Suppressor macrophage treated with lipopolysaccharide for 1 hour (primary cell): ENCODE results near the gene EXOC7.

ENCODE experiments used
- DNase-seq, 3 donors: peaks; one replicate each; pipeline ENCODE4 v3.0.0-alpha.2; 2020 to 2022

EXOC7 gene, protein sequence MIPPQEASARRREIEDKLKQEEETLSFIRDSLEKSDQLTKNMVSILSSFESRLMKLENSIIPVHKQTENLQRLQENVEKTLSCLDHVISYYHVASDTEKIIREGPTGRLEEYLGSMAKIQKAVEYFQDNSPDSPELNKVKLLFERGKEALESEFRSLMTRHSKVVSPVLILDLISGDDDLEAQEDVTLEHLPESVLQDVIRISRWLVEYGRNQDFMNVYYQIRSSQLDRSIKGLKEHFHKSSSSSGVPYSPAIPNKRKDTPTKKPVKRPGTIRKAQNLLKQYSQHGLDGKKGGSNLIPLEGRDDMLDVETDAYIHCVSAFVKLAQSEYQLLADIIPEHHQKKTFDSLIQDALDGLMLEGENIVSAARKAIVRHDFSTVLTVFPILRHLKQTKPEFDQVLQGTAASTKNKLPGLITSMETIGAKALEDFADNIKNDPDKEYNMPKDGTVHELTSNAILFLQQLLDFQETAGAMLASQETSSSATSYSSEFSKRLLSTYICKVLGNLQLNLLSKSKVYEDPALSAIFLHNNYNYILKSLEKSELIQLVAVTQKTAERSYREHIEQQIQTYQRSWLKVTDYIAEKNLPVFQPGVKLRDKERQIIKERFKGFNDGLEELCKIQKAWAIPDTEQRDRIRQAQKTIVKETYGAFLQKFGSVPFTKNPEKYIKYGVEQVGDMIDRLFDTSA

GRCh38 chr17:76103274-76104139, at the start of gene EXOC7:
Gene EXOC7, minus strand, starts transcription at chr17:76103787. Its CDS starts 95 bp downstream, at chr17:76103692.
- DNase-seq: peak; percentile 97 to 99 (median 98)

DNA sequence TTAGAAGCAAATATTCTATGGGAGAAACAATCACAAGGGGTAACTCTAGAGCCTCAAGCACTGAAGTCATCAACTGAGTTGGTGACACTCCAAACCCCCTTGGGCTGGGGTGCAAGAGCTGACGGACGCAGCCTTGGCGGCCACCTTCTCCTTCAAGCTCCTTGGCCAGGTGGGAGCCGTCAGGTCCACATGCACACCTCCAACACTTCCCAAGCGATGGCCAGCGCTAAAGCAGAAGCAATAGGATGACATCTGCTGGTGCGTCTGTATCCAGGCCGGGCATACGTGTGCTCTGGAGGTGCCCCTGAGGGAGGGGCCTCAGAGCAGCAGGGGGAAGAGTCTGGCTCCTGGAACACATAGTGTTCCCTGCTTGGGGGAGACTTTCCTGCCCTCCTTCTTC, 49.6 kb upstream of the EXOC7 start:
- DNase-seq: no peak

GRCh38 chr17:76152591-76152990, 49.0 kb upstream of the EXOC7 start:
- no peak for DNase-seq

- no peak for DNase-seq
These were observed 48.4 kb upstream of the EXOC7 start for GRCh38 chr17:76151896-76152454.

DNA sequence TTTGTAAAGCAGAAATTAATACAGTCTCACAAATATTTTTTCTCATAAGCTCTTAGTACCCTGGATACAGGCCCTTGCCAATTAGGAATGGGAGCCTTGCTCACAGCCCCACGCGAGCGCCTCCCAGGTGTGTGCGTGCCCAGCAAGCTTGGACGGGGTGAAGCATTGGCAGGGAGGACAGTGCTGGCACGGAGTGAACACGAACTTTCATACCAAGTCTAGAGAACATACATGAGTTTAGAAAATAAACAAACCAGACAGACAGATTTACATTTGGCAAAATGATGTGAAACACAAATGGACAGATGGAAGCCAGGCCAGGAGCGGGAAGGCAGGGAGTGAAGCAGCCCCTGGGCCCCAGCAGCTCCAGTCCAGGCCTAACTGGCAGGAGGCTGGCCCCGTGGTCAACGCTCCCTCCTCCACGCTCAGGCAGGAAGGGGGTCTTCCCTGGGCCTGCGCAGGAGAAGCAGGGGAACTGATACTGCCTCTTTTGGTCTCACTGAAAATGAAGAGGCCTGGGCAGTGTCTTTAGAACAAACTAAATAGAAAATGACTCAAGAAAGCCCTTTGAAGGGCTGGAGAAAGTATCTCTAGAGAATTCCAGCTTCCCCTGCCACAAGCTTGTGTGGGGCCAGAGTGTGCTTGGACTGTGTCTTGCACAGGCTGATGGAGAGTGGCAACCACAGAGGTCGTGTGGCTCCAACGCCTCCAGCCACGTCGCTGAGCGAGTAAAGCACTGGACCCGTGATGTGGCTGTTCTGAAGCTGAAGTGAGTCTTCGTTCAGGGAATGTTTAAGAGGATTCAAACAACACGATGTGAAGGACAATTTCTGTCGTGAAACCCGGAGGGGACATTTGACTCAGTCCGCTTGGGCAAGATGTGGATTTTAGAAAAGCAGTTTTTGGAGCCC, 47.4 kb upstream of the EXOC7 start:
- no peak for DNase-seq

GRCh38 chr17:76149214-76149613, 45.6 kb upstream of the EXOC7 start:
- no peak for DNase-seq

DNA sequence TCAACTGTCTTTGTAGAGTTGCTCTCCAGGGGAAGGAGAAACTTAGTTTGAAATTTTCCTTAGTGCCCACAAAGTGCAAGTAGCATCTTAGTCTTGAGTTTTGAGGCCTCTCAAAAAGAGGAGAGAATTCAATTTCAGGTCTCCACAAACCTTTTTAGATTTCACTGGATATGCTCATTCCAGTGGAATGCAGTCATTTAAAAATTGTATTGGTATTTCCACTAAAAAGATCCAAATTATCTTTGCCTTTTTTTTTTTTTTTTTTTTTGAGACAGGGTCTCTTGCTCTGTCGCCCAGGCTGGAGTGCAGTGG, 44.4 kb upstream of the EXOC7 start:
- no peak for DNase-seq

DNA sequence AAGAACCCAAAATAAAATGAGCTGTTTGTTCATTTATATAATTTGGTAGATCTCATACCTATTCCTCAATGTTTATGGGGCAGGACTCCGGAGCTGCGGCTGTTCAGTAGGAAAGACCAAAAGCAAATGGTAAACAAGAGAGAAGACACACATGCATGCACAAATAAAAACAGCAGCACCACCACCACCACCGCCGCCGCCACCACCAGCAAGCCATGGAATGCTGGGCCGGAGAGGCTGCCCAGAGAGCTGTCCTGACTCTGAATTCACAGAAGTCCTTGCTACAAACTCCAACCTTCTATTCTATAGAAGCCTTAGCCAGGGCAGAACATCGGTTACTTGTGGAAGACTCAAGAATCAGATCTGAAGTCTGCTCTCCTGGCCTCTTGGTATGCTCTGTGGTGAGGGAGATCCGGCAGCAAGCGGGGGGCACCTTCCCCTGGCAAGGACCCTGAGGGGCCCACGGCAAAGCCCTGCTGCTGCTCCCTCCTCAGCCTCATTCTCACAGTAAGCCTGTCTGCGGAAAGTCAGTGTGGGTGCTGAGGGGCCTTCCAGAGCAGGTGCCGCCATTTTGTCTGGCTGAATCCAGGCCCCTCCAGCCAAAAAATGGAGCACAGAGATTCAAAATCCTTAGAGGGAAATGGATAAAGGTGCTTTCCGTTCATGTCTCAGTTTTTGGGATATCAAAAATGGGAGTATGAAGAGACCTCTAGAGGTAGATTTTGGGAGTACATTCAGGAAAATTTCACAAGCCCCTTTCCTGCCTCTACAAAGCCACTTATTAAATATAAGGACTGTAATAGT, 43.8 kb upstream of the EXOC7 start:
- peak in 2 of 3 donors; percentile 37 to 42 for DNase-seq

GRCh38 chr17:76146053-76146851, 42.7 kb upstream of the EXOC7 start:
- no peak for DNase-seq

DNA sequence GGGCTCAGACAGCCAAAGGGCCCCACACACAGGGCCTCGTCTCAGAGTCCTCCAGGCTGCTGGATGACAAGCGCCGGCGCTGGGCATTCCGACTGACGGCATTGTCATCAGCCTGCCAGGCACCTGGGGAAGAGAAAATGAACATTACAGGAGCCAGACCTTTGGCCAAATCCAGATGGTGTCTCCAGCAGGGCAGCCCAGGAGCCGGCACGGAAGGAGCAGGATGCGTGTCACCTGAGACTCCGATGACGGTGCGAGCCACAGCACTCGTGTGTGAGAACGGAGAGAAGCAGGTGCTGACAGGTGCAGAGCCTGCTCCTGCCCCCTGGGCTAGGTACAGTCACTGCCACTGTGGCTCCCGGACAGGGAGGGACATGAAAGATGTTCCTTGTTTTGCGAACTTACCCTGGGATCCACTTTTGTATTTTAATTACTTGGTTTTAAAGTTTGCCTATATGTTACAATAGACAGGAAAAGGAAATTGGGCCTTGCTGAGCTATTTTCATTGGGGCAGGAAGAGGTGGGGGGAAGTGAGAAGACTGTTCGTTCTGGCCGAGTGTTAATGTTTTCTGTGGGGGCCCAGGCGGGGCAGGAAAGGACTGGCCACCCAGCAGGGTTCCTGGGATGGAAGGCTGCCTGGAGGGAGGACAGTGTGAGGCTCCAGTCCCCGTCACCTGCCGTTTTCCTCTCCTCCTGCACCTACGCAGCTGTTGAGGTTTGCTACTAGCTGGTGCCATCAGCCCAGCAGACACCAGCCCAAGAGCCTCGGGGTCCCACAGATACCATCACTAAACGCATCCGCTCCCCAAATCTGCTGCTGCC, 41.9 kb upstream of the EXOC7 start:
- no peak for DNase-seq

DNA sequence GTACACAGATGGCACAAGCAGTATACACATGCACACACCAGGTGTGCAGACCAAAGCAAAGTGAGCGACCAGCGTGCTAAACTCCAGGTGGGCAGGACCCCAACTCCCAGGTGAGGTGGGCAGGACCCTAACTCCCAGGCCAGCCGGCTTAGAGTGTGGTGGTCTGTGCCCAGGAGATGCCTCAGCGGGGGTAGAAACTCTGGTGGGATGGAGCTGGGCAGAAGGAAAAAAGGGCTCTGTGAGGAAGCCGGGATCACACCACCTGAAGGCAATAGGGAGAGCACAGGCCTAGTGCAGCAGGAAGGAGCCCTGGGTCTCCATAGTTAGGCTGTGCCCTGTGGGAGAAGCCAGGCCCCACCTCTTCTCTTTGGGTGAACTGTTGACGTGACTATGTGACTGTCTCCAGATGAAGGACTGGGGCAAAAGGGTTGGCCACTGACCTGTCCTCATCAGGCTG, 39.0 kb upstream of the EXOC7 start:
- DNase-seq: no peak

DNA sequence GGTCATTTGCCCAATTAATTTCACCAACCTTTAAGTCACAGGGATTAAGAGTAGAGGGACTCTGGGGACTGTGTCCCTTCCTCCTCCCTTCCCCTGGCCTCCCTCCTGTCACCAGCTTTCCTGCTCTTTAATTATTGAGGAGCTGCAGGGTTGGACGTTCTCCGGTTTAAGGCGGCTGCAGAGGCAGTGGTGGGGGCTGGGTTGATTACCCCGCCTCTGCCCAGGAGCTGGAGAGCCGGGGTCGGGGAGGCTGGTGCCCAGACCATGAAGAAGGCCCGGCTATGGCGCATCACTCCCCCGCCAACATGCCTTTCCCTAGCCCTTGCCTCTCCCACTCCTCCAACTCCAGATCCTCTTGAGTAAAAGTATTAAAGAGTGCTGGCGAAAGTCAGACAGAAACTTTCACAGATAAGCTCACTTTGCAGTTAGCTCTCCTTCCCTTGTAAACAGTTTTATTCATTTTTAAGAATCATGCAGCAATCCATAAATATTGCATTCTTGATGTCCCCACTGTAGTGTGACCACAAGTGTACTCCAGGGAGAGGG, 38.5 kb upstream of the EXOC7 start:
- DNase-seq: no peak

DNA sequence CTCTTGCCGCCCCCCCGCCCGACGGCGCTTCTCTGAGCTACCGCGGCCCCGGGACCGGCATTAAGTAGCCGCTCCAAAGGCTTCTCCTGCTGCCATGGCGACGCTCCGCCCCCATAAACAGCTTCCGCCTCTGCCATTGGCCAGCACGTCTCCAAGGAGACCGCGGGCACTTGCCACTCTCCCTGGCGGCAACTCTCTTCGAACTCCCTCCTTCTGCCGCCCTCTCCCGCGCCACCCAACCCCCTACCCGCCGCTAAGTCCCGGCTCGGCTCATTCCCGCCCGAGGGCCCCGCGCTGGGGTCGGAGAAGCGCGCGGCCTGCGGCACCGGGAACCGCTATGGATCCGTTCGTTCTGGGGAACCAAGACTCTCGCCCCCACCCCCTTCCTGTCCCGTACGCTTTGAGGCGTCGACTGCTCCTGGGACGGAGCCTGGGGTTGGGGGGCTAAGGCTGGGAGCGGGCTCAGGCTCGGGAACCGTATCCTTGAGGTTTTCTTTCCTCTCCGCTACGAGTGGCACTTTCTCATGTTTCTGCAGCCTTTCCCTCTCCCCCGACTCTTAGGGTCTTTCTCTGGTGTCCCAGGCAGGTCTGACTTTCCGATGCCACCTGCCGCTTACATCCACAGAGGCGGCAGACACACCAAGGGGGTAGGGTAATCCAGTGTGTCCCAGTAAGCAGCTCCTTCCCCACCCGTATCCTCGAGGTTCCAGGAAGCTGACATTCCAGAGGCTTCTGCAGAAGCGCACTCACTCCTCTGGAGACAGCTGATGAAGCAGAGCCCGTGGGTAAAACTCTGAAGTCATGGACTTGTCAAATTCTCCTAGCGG, 37.8 kb upstream of the EXOC7 start, which contains the start of gene FOXJ1:
Gene FOXJ1 (minus strand): TSS at position 34 of the 827 bp plus-strand sequence. CDS start 850 bp downstream, outside the sequence.
- peak; percentile 90 to 93 (median 93) for DNase-seq

DNA sequence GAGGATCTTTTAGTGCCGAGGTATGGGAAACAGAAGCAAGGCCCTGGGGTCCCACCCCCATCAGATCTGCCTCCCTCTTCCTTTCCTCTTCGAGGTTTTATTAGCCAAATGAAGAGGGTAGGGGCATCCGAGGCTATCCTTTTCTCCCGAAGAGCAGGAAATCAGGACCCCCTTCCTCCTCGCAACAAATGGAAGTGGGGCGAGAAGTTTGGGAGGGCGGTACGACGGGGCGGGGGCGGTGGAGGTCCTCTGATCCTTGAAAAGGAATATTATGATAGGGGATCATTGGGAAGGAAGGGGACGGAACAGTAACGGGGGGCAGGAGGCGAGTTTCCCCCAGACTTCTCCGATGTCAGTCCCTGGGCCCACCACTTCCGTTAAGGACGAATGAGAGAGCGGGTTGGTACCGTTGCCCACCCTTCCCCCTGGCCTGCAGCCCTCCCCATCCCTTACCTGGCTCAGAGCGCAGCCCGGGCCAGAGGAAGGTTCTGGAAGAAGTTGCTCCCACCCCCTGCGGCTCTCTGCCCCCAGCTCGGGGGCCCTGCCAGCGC, 37.1 kb upstream of the EXOC7 start:
- no peak for DNase-seq

GRCh38 chr17:76139801-76140660, 36.4 kb upstream of the EXOC7 start:
- DNase-seq: peak in 2 of 3 donors; percentile 23 to 42
